ENCODE results near the gene CNTNAP2. TPM values are rescaled to one million over a fixed set of nuclear protein-coding genes. Genes with fewer than 3 reads are reported as not detected.

Gene CNTNAP2
- total RNA-seq, 1 experiment from 2014 or later = 42.5 TPM

- Mint-ChIP-seq H3K9me3 (ENCODE audit: unreplicated experiment) (peaks cover 31% of the 10 kb centered on the region), H3K4me3 (ENCODE audit: unreplicated experiment) (no peak overlapping the region), H3K4me1 (ENCODE audit: low read depth, unreplicated experiment) (no peaks in the 10 kb centered on the region), H3K27me3 (ENCODE audit: insufficient read depth, unreplicated experiment) (no peaks in the 10 kb centered on the region), H3K27ac (ENCODE audit: unreplicated experiment) (no peak overlapping the region), H3K36me3 (ENCODE audit: insufficient read depth, unreplicated experiment) (no peaks in the 10 kb centered on the region)
- Histone ChIP-seq H3K4me3 (ENCODE audit: low read depth, low read length) (no peak overlapping the region), H3K4me1 (no peaks in the 10 kb centered on the region), H3K27me3 (replicated peaks; ENCODE audit: control insufficient read depth, insufficient read depth, low read length) (no peaks in the 10 kb centered on the region), H3K36me3 (ENCODE audit: control insufficient read depth, insufficient read depth, low read length) (no peaks in the 10 kb centered on the region), H3K9me3 (no peaks in the 10 kb centered on the region)
- intact Hi-C loops (cut with micrococcal nuclease; ENCODE audit: unreplicated experiment) = no loop called here
- POLR2A ChIA-PET = no interaction called here
- BruUV-seq (replicated peaks) = no TSS peak
- TF ChIP-seq CTCF (IDR thresholded peaks at IDR 0.05; ENCODE audit: insufficient read depth in 1 of 2, low read depth in 1 of 2, low read length in 1 of 2, severe bottlenecking in 1 of 2, unreplicated experiment in 1 of 2) = no peak
- no peak for DNase-seq
- CTCF ChIA-PET = no interaction called here
Observed at GRCh38 chr7:147833970-147834369, 1717.4 kb downstream of the CNTNAP2 start.

GRCh38 chr7:147852833-147853232 lies 1736.2 kb downstream of the CNTNAP2 start:
- peaks cover 8% of the 10 kb centered on the region for H3K9me3 Mint-ChIP-seq (ENCODE audit: unreplicated experiment)
- intact Hi-C loops (cut with micrococcal nuclease; ENCODE audit: unreplicated experiment) = no loop called here
- H3K36me3 Mint-ChIP-seq (ENCODE audit: insufficient read depth, unreplicated experiment) = no peaks in the 10 kb centered on the region
- H3K36me3 ChIP-seq (ENCODE audit: control insufficient read depth, insufficient read depth, low read length) = no peaks in the 10 kb centered on the region
- H3K4me1 Mint-ChIP-seq (ENCODE audit: low read depth, unreplicated experiment) = no peaks in the 10 kb centered on the region
- no peak overlapping the region for H3K27ac Mint-ChIP-seq (ENCODE audit: unreplicated experiment)
- H3K27me3 Mint-ChIP-seq (ENCODE audit: insufficient read depth, unreplicated experiment) = peaks cover 3% of the 10 kb centered on the region
- no peaks in the 10 kb centered on the region for H3K27me3 ChIP-seq (replicated peaks; ENCODE audit: control insufficient read depth, insufficient read depth, low read length)
- ChIA-PET POLR2A (no interaction called here), CTCF (no interaction called here)
- no peak for DNase-seq
- no peak overlapping the region for H3K4me3 Mint-ChIP-seq (ENCODE audit: unreplicated experiment)
- no peaks in the 10 kb centered on the region for H3K4me1 ChIP-seq
- BruUV-seq (replicated peaks) = no TSS peak
- 0 out of 2 replicates have a peak, but pooled peaks cover 5% of the 10 kb centered on the region for H3K9me3 ChIP-seq
- H3K4me3 ChIP-seq (ENCODE audit: low read depth, low read length) = no peak overlapping the region
- TF ChIP-seq CTCF (IDR thresholded peaks at IDR 0.05; ENCODE audit: insufficient read depth in 1 of 2, low read depth in 1 of 2, low read length in 1 of 2, severe bottlenecking in 1 of 2, unreplicated experiment in 1 of 2) = no peak

- Histone ChIP-seq H3K4me3 (ENCODE audit: low read depth, low read length) (no peak overlapping the region), H3K4me1 (no peaks in the 10 kb centered on the region), H3K27me3 (replicated peaks; ENCODE audit: control insufficient read depth, insufficient read depth, low read length) (no peaks in the 10 kb centered on the region), H3K36me3 (ENCODE audit: control insufficient read depth, insufficient read depth, low read length) (no peaks in the 10 kb centered on the region), H3K9me3 (no peaks in the 10 kb centered on the region)
- TF ChIP-seq CTCF (IDR thresholded peaks at IDR 0.05; ENCODE audit: insufficient read depth in 1 of 2, low read depth in 1 of 2, low read length in 1 of 2, severe bottlenecking in 1 of 2, unreplicated experiment in 1 of 2) = no peak
- no peak overlapping the region for H3K27ac Mint-ChIP-seq (ENCODE audit: unreplicated experiment)
- CTCF ChIA-PET = no interaction called here
- POLR2A ChIA-PET = no interaction called here
- H3K4me3 Mint-ChIP-seq (ENCODE audit: unreplicated experiment) = no peak overlapping the region
- H3K9me3 Mint-ChIP-seq (ENCODE audit: unreplicated experiment) = no peaks in the 10 kb centered on the region
- H3K27me3 Mint-ChIP-seq (ENCODE audit: insufficient read depth, unreplicated experiment) = peaks cover 3% of the 10 kb centered on the region
- no peaks in the 10 kb centered on the region for H3K4me1 Mint-ChIP-seq (ENCODE audit: low read depth, unreplicated experiment)
- intact Hi-C loops (cut with micrococcal nuclease; ENCODE audit: unreplicated experiment) = no loop called here
- no peak for DNase-seq
- no TSS peak for BruUV-seq (replicated peaks)
- H3K36me3 Mint-ChIP-seq (ENCODE audit: insufficient read depth, unreplicated experiment) = no peaks in the 10 kb centered on the region
Observed at GRCh38 chr7:147857152-147858140, 1740.8 kb downstream of the CNTNAP2 start.

All from Caco-2 (cell line).